ENCODE measurements around the gene BNC2.

GRCh38 chr9:16645970-16646369 lies 224.5 kb downstream of the BNC2 start:
- TF ChIP-seq POLR2A (IDR thresholded peaks at IDR 0.05) = no peak
- TF ChIP-seq EP300 (IDR thresholded peaks at IDR 0.05) = no peak
- TF ChIP-seq, protein P1, sequence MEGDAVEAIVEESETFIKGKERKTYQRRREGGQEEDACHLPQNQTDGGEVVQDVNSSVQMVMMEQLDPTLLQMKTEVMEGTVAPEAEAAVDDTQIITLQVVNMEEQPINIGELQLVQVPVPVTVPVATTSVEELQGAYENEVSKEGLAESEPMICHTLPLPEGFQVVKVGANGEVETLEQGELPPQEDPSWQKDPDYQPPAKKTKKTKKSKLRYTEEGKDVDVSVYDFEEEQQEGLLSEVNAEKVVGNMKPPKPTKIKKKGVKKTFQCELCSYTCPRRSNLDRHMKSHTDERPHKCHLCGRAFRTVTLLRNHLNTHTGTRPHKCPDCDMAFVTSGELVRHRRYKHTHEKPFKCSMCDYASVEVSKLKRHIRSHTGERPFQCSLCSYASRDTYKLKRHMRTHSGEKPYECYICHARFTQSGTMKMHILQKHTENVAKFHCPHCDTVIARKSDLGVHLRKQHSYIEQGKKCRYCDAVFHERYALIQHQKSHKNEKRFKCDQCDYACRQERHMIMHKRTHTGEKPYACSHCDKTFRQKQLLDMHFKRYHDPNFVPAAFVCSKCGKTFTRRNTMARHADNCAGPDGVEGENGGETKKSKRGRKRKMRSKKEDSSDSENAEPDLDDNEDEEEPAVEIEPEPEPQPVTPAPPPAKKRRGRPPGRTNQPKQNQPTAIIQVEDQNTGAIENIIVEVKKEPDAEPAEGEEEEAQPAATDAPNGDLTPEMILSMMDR (IDR thresholded peaks at IDR 0.05) = no peak
